IMR-90 (cell line): ENCODE measurements around the gene PRDM5.

ENCODE experiments used
- BHLHE40 ChIP-seq: fragments of 150-350 bp; IDR thresholded peaks from 2 replicates; pipeline ENCODE4 v1.6.1; 2016; ENCODE audit warnings: mild to moderate bottlenecking, low read depth, low read length
- CEBPB ChIP-seq: IDR thresholded peaks from 2 replicates; pipeline ENCODE4 v1.6.1; 2012; ENCODE audit warnings: low read depth, low read length, improper control_type of control experiment
- CTCF ChIP-seq: conservative IDR thresholded peaks from 2 replicates; pipeline ENCODE4 v1.5.1; 2012; ENCODE audit warnings: mild to moderate bottlenecking, low read depth, low read length, improper control_type of control experiment
- MXI1 ChIP-seq: IDR thresholded peaks from 2 replicates; pipeline ENCODE4 v1.6.1; 2012; ENCODE audit warnings: low read depth, mild to moderate bottlenecking, low read length, moderate library complexity, borderline replicate concordance
- POLR2A ChIP-seq: IDR thresholded peaks from 2 replicates; pipeline ENCODE4 v1.6.1; 2012; ENCODE audit warnings: mild to moderate bottlenecking, low read depth, low read length
- RAD21 ChIP-seq: IDR thresholded peaks from 2 replicates; pipeline ENCODE4 v1.6.1; 2012; ENCODE audit warnings: low read length, improper control_type of control experiment
- RFX5 ChIP-seq: IDR thresholded peaks from 2 replicates; pipeline ENCODE4 v1.8.0; 2012; ENCODE audit warnings: low read depth, mild to moderate bottlenecking, low read length, moderate library complexity
- SMC3 ChIP-seq: fragments of 150-350 bp; IDR thresholded peaks from 2 replicates; pipeline ENCODE4 v1.6.1; 2016; ENCODE audit warnings: low read depth, mild to moderate bottlenecking, antibody characterized with exemption, low read length, moderate library complexity
- USF2 ChIP-seq: fragments of 150-350 bp; IDR thresholded peaks from 2 replicates; pipeline ENCODE4 v1.6.1; 2017; ENCODE audit warnings: mild to moderate bottlenecking, antibody characterized with exemption, low read length, low read depth

GRCh38 chr4:120871173-120871572 lies 51.4 kb downstream of the PRDM5 start:
- TF ChIP-seq POLR2A: no peak
- no peak for TF ChIP-seq CTCF
- TF ChIP-seq RFX5: no peak
- no peak for TF ChIP-seq RAD21
- TF ChIP-seq SMC3: no peak
- TF ChIP-seq MXI1: no peak
- no peak for TF ChIP-seq CEBPB
- no peak for TF ChIP-seq USF2
- TF ChIP-seq BHLHE40: no peak
